NCI-H345 treated with DMSO at 0.1 percent for 48 hours (cell line): Measurements from ENCODE around the gene POLG2.
"Not testable (repeated sequence)": the region's sequence is repeated elsewhere in the genome, so short reads cannot be mapped to it uniquely, and the experiment has no call there.

ENCODE experiments used
- DNase-seq: peaks from one replicate; lab custom pipeline; 2025; ENCODE audit not compliant: unreplicated experiment; lab: John Stamatoyannopoulos, UW

The POLG2 gene

GRCh38 chr17:64443086-64443760, 53.6 kb downstream of the POLG2 start:
- DNase-seq: no peak

GRCh38 chr17:64442541-64442971, 54.3 kb downstream of the POLG2 start:
- no peak for DNase-seq

GRCh38 chr17:64441772-64442540, 54.9 kb downstream of the POLG2 start:
- DNase-seq: no peak

- no peak for DNase-seq
Observed at GRCh38 chr17:64439956-64440355, 56.9 kb downstream of the POLG2 start.

- DNase-seq: not testable (repeated sequence)
Observed at GRCh38 chr17:64439521-64439920, 57.3 kb downstream of the POLG2 start.

GRCh38 chr17:64437944-64438525, 58.8 kb downstream of the POLG2 start:
- DNase-seq: no peak

- DNase-seq: no peak
Observed at GRCh38 chr17:64431534-64431933, 65.3 kb downstream of the POLG2 start.

GRCh38 chr17:64430036-64430435, 66.8 kb downstream of the POLG2 start:
- DNase-seq: not testable (repeated sequence)

GRCh38 chr17:64428406-64428805, 68.4 kb downstream of the POLG2 start:
- DNase-seq: no peak
